GM10847 (cell line): Measurements from ENCODE around the gene SLC35F4.

Source experiments
- POLR2A ChIP-seq: IDR thresholded peaks from 2 replicates; pipeline ENCODE4 v1.6.1; 2011; ENCODE audit not compliant: insufficient read length; ENCODE audit errors: extremely low read depth

Gene SLC35F4

DNA sequence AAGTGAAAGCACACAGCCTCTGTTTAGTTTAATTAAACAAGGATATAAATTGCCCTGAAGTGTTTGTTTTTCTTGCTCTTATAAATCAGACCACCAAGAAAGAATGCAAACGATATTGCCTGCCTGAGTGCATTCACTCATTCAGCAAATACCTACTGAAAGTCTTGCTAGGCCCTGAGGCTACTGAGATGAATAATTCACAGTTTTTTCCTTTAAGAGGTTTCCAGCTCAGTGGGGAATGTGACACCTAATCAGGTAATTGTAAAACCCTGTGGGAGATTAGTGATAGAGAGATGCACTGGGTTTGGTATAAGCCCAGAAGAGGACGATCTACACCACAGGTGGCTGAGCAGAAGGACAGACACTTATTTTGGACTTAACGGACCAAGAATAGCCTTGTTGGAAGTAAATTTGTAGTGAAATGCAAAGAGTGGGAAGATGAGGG lies 151.4 kb downstream of the SLC35F4 start:
- no peak for TF ChIP-seq POLR2A

DNA sequence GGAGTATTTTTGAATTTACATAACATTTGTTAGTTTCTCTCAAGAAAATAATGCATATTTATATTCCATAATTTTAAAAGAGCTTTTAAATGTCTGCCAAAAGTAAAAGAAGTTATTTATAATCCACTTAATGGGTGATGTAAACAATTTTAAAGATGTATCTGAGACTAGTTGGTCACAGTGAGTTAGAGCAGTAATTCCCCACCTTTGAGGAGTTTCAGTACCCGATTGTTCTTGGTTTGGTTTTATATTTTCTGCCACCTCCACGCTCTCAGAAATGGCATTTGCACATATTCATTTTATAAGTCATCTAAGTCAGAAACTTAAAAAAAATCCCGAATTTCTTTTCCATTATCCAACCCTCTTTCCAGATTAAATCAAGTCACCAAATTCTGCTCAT lies 153.2 kb downstream of the SLC35F4 start:
- TF ChIP-seq POLR2A, result no peak

DNA sequence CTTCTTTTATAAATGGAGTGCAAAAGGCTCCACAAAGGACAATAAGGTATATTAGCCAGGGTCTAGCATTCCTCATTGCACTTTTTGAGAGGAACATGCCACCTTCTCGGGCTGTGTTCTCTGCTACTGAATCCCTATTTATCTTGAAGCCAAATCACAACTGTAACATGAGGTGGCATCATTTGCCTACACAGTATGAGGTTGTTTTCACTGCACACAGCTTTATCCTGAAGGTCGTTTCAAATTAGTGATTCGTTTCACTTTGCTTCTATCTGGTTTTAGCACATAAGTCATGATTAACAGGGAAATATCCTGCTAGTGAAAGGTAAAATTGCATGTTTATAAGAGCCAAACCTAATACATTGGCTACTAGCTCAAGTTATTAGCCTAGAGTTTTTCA lies 153.8 kb downstream of the SLC35F4 start:
- TF ChIP-seq POLR2A, result no peak

DNA sequence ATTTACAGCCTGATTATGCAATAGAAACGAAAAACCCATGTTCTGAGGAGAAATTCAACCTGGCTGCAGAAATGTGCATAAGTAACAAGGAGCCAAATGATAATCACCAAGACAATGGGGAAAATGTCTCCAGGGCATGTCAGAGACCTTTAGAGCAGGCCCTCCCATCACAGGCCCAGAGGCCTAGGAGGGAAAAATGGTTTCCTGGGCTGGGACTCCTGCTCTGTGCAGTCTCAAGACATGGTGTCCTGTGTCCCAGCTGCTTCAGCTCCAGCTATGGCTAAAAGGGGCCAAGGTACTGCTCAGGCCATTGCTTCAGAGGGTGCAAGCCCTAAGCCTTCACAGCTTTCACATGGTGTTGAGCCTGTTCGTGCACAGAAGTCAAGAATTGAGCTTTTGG lies 156.0 kb downstream of the SLC35F4 start:
- no peak for TF ChIP-seq POLR2A

DNA sequence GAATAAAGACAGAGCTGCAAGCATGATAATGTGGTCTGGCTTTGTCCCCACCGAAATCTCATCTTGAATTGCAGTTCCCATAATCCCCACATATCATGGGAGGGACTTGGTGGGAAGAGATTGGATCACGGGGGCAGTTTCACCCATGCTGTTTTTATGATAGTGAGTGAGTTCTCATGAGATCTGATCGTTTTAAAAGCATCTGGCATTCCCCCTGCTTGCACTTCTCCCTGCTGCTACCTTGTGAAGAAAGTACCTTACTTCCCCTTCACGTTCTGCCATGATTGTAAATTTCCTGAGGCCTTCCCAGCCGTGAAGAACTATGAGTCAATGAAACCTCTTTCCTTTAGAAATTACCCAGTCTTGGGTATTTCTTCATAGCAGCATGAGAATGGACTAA lies 158.7 kb downstream of the SLC35F4 start:
- TF ChIP-seq POLR2A, result no peak

DNA sequence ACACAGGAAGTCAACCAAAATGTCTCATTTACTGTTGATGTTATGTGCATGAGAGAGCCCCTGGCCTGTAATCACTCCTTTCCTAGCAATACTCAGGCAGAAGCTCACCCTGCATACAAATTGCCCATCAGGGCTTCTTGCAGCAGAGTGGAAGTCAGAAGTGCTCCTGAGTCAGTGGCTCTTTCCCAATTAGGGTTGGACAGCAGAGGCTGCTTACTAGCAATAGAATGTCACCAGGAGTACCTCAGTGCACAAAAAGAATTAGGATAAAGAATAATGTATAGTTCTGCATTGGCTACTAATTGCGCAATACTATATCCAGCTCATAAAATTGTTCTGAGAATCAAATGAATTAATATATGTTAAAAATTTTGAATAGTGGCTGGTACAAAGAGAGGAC lies 161.1 kb downstream of the SLC35F4 start:
- no peak for TF ChIP-seq POLR2A

DNA sequence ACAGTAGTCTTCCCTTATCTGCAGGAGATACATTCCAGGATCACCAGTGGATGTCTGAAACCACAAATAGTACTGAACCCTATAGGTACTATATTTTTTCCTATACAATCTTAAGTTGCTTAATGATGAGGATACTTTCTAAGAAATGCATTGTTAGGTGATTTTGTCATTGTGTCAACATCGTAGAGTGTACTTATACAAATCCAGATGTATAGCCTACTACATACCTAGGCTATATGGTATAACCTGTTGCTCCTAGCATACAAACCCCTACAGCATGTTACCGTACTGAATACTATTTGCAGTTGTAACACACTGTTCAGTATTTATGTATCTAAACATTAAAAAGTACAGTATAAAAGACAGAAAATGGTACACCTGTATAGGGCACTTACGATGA lies 165.9 kb downstream of the SLC35F4 start:
- no peak for TF ChIP-seq POLR2A

DNA sequence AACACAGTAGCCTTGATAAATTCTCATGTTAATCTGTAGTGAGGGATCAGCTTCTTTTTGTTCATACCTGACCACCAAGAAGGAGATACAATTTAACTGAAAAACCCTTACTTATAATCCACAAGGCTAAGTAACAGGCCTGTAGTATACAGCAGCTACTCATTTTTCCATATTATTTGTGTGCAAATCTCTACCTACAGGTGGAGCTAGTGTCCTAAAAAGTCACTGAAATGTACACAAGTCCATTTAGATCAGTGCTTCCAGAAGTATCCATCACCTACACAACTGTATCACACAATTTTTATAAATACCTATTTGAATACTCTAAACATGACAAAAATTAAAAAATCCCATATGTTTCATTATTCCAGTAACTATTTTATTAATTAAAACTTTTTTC lies 173.2 kb downstream of the SLC35F4 start:
- TF ChIP-seq POLR2A, result no peak

DNA sequence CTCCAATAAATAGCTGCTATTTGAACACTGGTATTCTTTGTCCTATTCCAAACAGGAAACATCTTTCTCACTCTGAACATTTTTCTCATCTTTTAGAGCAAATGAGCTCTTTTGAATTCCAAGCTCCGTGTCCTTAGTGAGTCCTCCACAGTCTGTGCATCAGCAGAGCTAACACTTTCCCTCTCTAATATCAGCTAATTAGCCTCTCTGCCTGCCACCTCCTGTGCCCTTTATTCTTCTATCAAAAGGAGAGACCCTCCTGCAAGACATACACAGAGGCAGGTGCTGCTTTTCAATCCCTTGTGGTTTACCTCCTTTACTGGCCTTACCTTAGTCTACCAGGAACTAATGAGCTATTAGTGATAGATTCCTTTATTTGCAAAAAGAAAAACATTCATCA lies 178.5 kb downstream of the SLC35F4 start:
- no peak for TF ChIP-seq POLR2A

DNA sequence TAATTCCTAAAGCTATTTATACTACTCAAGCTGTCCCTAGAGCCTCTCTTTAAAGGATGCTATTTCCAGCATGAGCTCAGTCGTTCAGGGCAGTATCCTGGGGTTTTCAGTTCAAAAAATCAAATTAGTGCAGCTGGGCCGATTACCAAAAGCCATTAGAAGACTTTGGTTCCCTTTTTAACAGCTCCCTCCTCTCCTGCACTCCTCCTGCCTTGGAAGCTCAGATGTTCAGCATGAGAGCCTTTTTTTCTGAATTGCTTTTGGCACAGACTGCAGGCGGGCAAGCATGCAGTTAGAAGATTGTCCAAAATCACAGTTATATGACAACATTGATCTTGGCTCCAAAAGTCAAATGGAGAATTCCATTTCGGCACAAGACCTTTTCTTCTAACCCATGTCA lies 179.6 kb downstream of the SLC35F4 start:
- TF ChIP-seq POLR2A, result no peak

DNA sequence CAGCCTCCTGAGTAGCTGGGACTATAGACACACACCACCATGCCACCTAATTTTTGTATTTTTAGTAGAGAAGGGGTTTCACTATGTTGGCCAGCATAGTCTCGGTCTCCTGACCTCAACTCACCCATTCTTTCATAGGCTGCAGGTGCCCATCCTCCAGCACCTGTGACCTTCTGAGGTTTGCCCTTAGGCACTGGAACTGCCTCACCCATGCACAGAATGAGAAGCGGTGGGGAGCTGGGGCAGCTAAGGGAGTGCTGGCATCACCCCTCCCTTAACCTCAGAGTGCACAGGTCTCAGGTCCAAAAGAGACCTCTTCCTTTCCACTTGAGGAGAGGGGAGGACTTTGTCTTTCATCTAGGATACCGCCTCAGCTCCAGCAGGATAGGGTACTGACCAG lies 194.9 kb downstream of the SLC35F4 start:
- no peak for TF ChIP-seq POLR2A

DNA sequence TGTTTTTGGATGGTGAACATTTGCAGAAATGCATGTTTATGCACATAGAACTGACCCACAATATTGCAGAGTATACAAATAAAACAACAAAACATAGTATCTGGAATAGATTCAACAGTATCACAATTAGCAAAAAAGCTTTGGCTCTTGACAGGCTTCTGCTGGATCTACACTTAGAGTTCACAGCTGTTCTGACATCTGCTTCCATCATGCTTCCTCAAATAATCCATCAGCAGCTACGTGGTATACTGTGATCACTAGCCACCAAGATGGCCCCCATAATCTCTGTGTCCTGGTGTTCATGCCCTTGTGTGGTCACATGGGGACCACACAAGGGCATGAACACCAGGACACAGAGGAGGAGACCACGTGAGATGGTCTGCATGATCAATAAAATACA lies 205.7 kb downstream of the SLC35F4 start:
- TF ChIP-seq POLR2A, result no peak

DNA sequence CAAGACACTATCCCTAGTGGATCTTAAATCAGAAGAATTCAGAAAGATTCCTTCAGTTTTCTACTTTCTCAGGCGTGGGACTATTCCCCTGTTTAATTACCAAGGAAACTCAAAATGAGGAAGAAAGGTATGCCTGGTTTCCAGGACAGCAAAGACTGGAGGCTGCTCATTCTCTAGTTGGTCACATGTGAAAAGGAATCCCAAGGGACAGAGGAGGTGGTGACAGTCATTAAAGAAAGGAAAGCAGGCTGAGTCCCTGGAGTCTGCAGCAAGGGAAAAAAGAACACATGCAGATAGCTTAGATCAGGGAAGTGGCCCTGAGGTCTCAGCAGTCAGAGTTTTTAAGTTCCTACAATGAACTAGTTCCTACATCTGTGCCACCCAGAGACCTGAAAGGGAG lies 206.8 kb downstream of the SLC35F4 start:
- no peak for TF ChIP-seq POLR2A

DNA sequence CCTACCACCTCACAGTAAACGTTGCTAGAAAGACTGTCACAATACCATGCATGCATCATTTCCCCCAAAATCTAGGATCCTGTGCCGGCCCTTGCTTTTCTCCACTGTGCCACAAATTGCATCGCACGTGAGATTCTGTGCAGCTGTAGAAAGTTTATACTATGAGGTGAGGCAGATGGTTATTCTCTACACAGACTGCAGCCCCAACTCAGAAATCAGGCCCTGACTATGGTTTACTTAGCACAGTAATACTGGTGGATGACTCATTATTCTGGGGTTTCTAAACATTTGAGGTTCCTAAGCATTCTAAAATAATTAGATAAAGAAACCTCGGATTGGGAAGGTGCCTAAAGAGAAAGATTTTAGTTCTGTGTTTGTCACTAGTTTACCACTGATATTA lies 208.4 kb downstream of the SLC35F4 start:
- TF ChIP-seq POLR2A, result no peak

DNA sequence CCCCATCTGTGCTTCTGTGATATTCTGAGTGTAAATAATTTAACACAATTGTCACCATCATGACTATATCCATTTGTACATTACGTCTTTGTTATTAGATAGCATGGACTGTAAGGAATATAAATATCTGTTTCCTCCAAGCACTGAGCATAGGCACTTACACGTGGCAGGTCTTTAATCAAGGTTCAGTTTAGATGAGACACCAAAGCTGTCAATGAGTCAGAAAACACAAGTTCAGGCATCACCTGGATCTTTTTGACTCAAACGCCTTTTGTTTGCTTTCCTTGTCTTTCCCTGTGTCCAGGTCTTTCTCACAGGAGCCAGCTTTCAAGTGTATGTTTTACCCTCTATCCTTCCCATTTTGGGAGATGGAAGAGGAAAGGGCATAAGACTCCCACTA lies 209.0 kb downstream of the SLC35F4 start:
- TF ChIP-seq POLR2A, result no peak

DNA sequence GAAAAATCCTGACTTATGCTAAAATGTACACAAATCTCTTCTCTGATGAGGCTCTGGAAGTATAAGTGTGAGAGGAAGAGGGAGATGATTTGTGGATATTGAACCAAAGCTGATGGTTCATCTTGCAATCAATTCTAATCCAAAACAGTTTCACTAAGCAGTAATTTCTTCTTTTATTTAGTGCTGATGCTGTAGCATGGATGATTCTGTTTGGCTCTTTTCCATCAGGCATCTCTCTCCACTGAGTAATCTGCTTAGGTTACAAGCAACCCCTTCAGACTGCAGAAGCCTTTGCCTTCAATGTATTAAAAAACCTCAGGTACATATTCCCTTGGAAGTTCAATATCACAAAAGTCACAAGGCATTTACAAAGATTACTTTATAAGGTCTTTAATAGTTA lies 213.1 kb downstream of the SLC35F4 start:
- no peak for TF ChIP-seq POLR2A

DNA sequence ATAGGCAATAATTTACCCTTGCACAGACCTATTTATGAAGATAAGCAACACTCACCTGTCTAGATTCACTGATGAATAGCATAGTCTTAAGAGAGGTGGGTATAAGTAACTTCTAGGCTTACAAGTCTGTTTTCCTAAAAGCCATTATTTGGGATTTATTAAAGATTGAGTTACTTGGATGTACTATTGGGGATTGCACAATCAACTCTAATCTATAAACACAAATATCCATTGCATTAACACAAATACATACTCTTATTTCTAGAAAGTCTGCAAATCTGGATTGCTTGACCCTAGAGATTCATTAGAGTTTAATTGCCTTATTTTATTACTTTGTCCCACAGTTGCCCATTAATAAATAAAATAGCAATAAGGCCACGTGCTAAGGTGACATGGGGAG lies 224.1 kb downstream of the SLC35F4 start:
- no peak for TF ChIP-seq POLR2A

DNA sequence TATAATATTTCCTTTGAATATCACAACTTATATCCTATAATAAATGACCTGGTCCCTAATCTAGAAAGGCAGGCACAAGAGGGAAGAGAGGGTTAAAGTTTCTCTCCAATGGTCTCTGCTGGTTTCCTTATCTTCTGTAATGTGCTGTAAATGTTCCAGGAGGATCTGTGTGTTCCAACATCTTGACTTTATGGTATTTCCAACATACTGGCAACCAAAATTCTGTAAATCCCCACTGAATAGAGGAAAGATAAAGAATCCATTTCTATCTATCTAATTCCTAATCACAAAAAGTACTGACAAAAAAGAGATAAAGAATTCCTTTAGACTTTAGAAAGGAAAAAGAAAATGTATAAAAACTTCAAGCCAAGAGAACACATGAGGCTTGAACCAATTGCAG lies 225.9 kb downstream of the SLC35F4 start:
- TF ChIP-seq POLR2A, result no peak
